ENCODE measurements around the gene C16orf78. TPM values are rescaled to one million over a fixed set of nuclear protein-coding genes. Genes with fewer than 3 reads are reported as not detected.

C16orf78 gene
- polyA plus RNA-seq, 1 donor from 2014 or later = not detected

- Histone ChIP-seq H3F3A (ENCODE audit: insufficient read depth, low read length, poor library complexity, severe bottlenecking) (no peaks in the 10 kb centered on the region), H3K9ac (ENCODE audit: low read length) (no peak overlapping the region), H3K27ac (ENCODE audit: low read length) (no peak overlapping the region), H3K4me2 (ENCODE audit: low read length) (no peak overlapping the region), H3K9me3 (ENCODE audit: low read length) (no peaks in the 10 kb centered on the region), H2AFZ (ENCODE audit: low read depth, low read length) (no peak overlapping the region), H3K27me3 (ENCODE audit: insufficient read depth, low read depth, low read length) (no peaks in the 10 kb centered on the region), H4K20me1 (ENCODE audit: insufficient read depth) (no peaks in the 10 kb centered on the region), H3K4me3 (ENCODE audit: low read length) (no peak overlapping the region), H3K79me2 (replicated peaks; ENCODE audit: insufficient read depth, low read length) (no peaks in the 10 kb centered on the region), H3K9me2 (ENCODE audit: insufficient read depth, low read length) (no peaks in the 10 kb centered on the region), H3K36me3 (ENCODE audit: insufficient read depth, low read length) (no peaks in the 10 kb centered on the region)
- TF ChIP-seq TAF1 (IDR thresholded peaks at IDR 0.05; ENCODE audit: low read depth) (no peak), SMC3 (conservative IDR thresholded peaks at IDR 0.05; ENCODE audit: poor library complexity) (no peak), MXI1 (conservative IDR thresholded peaks at IDR 0.05; ENCODE audit: poor library complexity, severe bottlenecking) (no peak), EZH2 (IDR thresholded peaks at IDR 0.05; ENCODE audit: borderline replicate concordance, insufficient read depth, low read length, poor library complexity, severe bottlenecking) (no peak), POLR2AphosphoS5 (IDR thresholded peaks at IDR 0.05) (no peak), EP300 (conservative IDR thresholded peaks at IDR 0.05; ENCODE audit: poor library complexity, severe bottlenecking) (no peak), REST (IDR thresholded peaks at IDR 0.05; ENCODE audit: borderline replicate concordance) (no peak), CTCF (IDR thresholded peaks at IDR 0.05; ENCODE audit: poor library complexity, severe bottlenecking) (no peak), RAD21 (conservative IDR thresholded peaks at IDR 0.05) (no peak)
Observed at GRCh38 chr16:49416001-49416675, 42.5 kb downstream of the C16orf78 start.

- TF ChIP-seq POLR2AphosphoS5 (IDR thresholded peaks at IDR 0.05) (no peak), EP300 (conservative IDR thresholded peaks at IDR 0.05; ENCODE audit: poor library complexity, severe bottlenecking) (no peak), CTCF (IDR thresholded peaks at IDR 0.05; ENCODE audit: poor library complexity, severe bottlenecking) (no peak), TAF1 (IDR thresholded peaks at IDR 0.05; ENCODE audit: low read depth) (no peak), REST (IDR thresholded peaks at IDR 0.05; ENCODE audit: borderline replicate concordance) (no peak), RAD21 (conservative IDR thresholded peaks at IDR 0.05) (no peak), EZH2 (IDR thresholded peaks at IDR 0.05; ENCODE audit: borderline replicate concordance, insufficient read depth, low read length, poor library complexity, severe bottlenecking) (no peak), MXI1 (conservative IDR thresholded peaks at IDR 0.05; ENCODE audit: poor library complexity, severe bottlenecking) (no peak), SMC3 (conservative IDR thresholded peaks at IDR 0.05; ENCODE audit: poor library complexity) (no peak)
- no peak overlapping the region for H3K27ac ChIP-seq (ENCODE audit: low read length)
- H3K9me2 ChIP-seq (ENCODE audit: insufficient read depth, low read length) = no peaks in the 10 kb centered on the region
- H3K27me3 ChIP-seq (ENCODE audit: insufficient read depth, low read depth, low read length) = no peaks in the 10 kb centered on the region
- H3K4me3 ChIP-seq (ENCODE audit: low read length) = no peak overlapping the region
- H3F3A ChIP-seq (ENCODE audit: insufficient read depth, low read length, poor library complexity, severe bottlenecking) = no peaks in the 10 kb centered on the region
- H3K9ac ChIP-seq (ENCODE audit: low read length) = no peak overlapping the region
- no peaks in the 10 kb centered on the region for H4K20me1 ChIP-seq (ENCODE audit: insufficient read depth)
- H3K9me3 ChIP-seq (ENCODE audit: low read length) = no peaks in the 10 kb centered on the region
- H3K79me2 ChIP-seq (replicated peaks; ENCODE audit: insufficient read depth, low read length) = no peaks in the 10 kb centered on the region
- no peaks in the 10 kb centered on the region for H3K36me3 ChIP-seq (ENCODE audit: insufficient read depth, low read length)
- no peak overlapping the region for H3K4me2 ChIP-seq (ENCODE audit: low read length)
- no peak overlapping the region for H2AFZ ChIP-seq (ENCODE audit: low read depth, low read length)
Observed at GRCh38 chr16:49417354-49417753, 43.8 kb downstream of the C16orf78 start.

Measured in neural cell (in vitro differentiated cells).